ENCODE measurements around the gene GLRX5.

GRCh38 chr14:95548328-95548929, 13.6 kb downstream of the GLRX5 start:
- no peak for TF ChIP-seq HOXB5 (CRISPR knock-in tag; IDR thresholded peaks at IDR 0.05)
- TF ChIP-seq EP300 (IDR thresholded peaks at IDR 0.05), result no peak
- no peak for TF ChIP-seq CEBPB (IDR thresholded peaks at IDR 0.05)
- no peak for TF ChIP-seq CTCF (IDR thresholded peaks at IDR 0.05)
- no peak for TF ChIP-seq HDAC2 (IDR thresholded peaks at IDR 0.05)
- no peak for TF ChIP-seq POLR2A (IDR thresholded peaks at IDR 0.05; ENCODE audit: low read length)
- TF ChIP-seq USF2 (IDR thresholded peaks at IDR 0.05), result no peak
- no peak for TF ChIP-seq FOSL2 (IDR thresholded peaks at IDR 0.05)
- no peak for TF ChIP-seq FOSL2 (CRISPR knock-in tag; IDR thresholded peaks at IDR 0.05)
- TF ChIP-seq, protein P1, sequence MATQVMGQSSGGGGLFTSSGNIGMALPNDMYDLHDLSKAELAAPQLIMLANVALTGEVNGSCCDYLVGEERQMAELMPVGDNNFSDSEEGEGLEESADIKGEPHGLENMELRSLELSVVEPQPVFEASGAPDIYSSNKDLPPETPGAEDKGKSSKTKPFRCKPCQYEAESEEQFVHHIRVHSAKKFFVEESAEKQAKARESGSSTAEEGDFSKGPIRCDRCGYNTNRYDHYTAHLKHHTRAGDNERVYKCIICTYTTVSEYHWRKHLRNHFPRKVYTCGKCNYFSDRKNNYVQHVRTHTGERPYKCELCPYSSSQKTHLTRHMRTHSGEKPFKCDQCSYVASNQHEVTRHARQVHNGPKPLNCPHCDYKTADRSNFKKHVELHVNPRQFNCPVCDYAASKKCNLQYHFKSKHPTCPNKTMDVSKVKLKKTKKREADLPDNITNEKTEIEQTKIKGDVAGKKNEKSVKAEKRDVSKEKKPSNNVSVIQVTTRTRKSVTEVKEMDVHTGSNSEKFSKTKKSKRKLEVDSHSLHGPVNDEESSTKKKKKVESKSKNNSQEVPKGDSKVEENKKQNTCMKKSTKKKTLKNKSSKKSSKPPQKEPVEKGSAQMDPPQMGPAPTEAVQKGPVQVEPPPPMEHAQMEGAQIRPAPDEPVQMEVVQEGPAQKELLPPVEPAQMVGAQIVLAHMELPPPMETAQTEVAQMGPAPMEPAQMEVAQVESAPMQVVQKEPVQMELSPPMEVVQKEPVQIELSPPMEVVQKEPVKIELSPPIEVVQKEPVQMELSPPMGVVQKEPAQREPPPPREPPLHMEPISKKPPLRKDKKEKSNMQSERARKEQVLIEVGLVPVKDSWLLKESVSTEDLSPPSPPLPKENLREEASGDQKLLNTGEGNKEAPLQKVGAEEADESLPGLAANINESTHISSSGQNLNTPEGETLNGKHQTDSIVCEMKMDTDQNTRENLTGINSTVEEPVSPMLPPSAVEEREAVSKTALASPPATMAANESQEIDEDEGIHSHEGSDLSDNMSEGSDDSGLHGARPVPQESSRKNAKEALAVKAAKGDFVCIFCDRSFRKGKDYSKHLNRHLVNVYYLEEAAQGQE (IDR thresholded peaks at IDR 0.05), result no peak
- no peak for TF ChIP-seq RARB (CRISPR knock-in tag; IDR thresholded peaks at IDR 0.05)
